Skin epidermis (tissue), 12 donors: ENCODE measurements around the gene TRMT61A.

Experiments used
- H3K27ac ChIP-seq, 21 experiments: fragments of 200-600 bp; sonication (generic) in 11 of 21; one replicate each; pipeline ENCODE4 v1.5.0; 2020; ENCODE audit warnings: mild to moderate bottlenecking in 3 of 21, inconsistent platforms in 2 of 21, moderate library complexity in 2 of 21
- H3K4me3 ChIP-seq, 7 experiments: fragments of 200-600 bp; sonication (generic) in 2 of 7; one replicate each; pipeline ENCODE4 v1.5.0; 2020; ENCODE audit warnings: inconsistent platforms in 2 of 7, mild to moderate bottlenecking in 2 of 7, moderate library complexity in 1 of 7

Gene TRMT61A

GRCh38 chr14:103556946-103557758 lies 28.2 kb downstream of the TRMT61A start:
- no peak overlapping the region for H3K4me3 ChIP-seq
- H3K27ac ChIP-seq: peak overlapping the region in 3 of 21 experiments; percentile 12 to 41 (median 20)

- H3K27ac ChIP-seq: peak overlapping the region in 4 of 21 experiments; percentile 4 to 41 (median 12)
- H3K4me3 ChIP-seq: no peak overlapping the region
These were observed 29.3 kb downstream of the TRMT61A start for GRCh38 chr14:103558071-103558882.

DNA sequence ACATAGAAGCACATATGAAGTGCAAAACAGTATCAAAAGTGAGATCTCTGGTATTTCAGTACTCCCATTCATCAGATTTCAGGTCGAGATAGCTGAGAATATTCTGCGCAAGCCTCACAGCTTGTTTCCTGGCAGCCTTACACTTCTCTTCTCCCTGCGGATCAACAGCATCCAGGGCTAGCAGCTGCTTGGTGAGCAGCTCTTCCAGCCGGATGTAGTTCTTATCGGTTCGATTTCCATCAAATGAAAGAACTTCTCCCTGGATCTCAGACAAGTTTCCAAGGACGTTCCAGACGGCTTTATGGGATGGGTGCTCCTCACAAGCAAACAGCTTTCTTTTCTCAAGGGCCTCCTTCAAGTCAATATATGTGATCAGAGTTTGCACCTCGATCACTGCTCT lies 30.8 kb downstream of the TRMT61A start:
- Histone ChIP-seq H3K4me3 (no peak overlapping the region), H3K27ac (no peak overlapping the region)

- Histone ChIP-seq H3K4me3 (peak overlapping the region in 4 of 7 experiments; percentile 78 to 99 (median 92)), H3K27ac (peak overlapping the region in 10 of 21 experiments; percentile 93 to 99 (median 98))
These were observed 31.7 kb downstream of the TRMT61A start for GRCh38 chr14:103560691-103561090.

- H3K4me3 ChIP-seq: peak overlapping the region; percentile 78 to 99 (median 97)
These were observed 32.6 kb downstream of the TRMT61A start for GRCh38 chr14:103561381-103562178.

DNA sequence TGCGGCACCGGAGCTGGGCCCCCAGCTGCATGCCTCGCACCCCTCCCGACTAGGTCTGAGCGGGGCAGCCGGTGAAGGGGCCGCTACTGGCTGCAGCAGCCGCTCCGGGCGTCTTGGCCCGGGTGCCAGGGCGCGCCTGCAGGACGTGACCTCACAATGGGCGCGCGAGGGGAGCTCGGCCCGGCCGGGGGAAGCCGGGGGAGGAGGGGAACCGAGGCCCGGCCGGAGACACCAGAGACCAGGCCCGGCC lies 33.1 kb downstream of the TRMT61A start:
- H3K27ac ChIP-seq: peak overlapping the region; percentile 92 to 99 (median 96)
- peak overlapping the region; percentile 78 to 99 (median 97) for H3K4me3 ChIP-seq

More at GRCh38 chr14:103561381-103562178, 32.6 kb downstream of the TRMT61A start:
- H3K27ac ChIP-seq: peak overlapping the region; percentile 92 to 99 (median 96)

DNA sequence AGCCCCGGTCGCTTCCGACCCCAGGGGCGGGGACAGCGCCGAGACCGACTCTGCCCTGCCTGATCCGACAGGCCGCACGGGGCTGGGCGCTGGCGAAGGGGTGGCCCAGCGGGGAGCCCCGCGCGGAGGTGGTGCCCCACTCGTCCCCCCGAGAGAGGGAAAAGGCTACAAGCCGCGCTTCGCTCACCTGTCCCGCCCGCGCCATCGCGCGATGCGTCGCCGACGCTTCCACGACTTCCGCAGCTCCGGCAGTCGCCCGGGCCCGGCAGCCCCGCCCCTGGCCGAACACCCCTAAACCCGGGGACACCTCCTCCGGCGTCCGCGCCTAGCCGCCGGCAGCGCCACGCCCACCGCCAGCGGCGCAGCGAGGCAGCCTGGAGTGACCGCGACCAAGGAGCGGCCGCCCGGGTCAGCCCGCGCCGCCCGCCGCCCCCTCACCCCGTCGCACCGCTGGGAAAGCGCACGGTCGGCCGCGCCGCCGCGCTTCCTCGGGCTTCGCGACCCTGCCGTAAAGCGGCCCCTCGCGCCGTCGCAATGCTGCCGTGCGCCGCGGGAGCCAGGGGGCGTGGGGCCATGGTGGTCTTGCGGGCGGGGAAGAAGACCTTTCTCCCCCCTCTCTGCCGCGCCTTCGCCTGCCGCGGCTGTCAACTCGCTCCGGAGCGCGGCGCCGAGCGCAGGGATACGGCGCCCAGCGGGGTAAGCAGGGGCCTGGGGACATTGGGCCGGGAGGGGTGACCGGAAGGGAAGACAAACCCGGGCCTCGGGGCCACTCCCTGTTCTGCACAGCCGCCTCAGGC lies 33.6 kb downstream of the TRMT61A start, which contains the start of the genes BAG5 and COA8:
BAG5 (minus strand) TSS at position 229 of the 797 bp plus-strand sequence. CDS start 1,493 bp downstream, outside the sequence.
COA8 (plus strand) TSS at position 532 of the 797 bp plus-strand sequence; CDS start at position 574, 42 bp downstream.
- peak within 1 kb of the TSS; percentile 92 to 99 (median 96) for H3K27ac ChIP-seq
- H3K4me3 ChIP-seq: peak within 1 kb of the TSS; percentile 78 to 99 (median 97)

DNA sequence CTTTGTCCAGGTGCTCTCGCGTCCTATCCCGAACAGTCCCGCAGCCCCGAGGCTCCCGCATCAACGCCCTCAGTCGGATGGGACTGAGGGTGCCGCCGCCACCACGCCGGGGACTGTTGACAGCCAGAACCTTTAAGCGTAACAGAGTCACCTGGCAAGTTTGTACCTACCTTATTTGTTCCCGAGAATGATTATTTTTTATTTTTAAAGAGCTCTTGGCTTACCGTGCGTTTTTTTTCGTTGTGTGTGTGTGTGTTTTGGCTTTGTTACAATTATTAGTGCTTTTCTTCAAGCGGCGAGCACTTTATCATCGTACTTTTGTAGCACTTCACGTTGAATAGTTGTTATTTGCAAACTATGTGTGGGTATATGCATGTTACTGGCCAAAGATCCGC lies 34.2 kb downstream of the TRMT61A start:
- peak overlapping the region; percentile 92 to 99 (median 96) for H3K27ac ChIP-seq

GRCh38 chr14:103563844-103564505 lies 35.0 kb downstream of the TRMT61A start:
- peak overlapping the region; percentile 78 to 99 (median 97) for H3K4me3 ChIP-seq
- H3K27ac ChIP-seq: peak overlapping the region in 8 of 21 experiments; percentile 93 to 99 (median 96)

More for the DNA sequence above, 34.2 kb downstream of the TRMT61A start:
- H3K4me3 ChIP-seq: peak overlapping the region; percentile 78 to 99 (median 97)

GRCh38 chr14:103568952-103569351 lies 40.0 kb downstream of the TRMT61A start:
- H3K4me3 ChIP-seq: no peak overlapping the region
- H3K27ac ChIP-seq: peak overlapping the region in 2 of 21 experiments; percentile 12 to 15

GRCh38 chr14:103569408-103569807 lies 40.4 kb downstream of the TRMT61A start:
- H3K27ac ChIP-seq: peak overlapping the region in 1 of 21 experiments; percentile 12
- no peak overlapping the region for H3K4me3 ChIP-seq

GRCh38 chr14:103574104-103574503 lies 45.1 kb downstream of the TRMT61A start:
- Histone ChIP-seq H3K27ac (peak overlapping the region in 1 of 21 experiments; percentile 42), H3K4me3 (no peak overlapping the region)

DNA sequence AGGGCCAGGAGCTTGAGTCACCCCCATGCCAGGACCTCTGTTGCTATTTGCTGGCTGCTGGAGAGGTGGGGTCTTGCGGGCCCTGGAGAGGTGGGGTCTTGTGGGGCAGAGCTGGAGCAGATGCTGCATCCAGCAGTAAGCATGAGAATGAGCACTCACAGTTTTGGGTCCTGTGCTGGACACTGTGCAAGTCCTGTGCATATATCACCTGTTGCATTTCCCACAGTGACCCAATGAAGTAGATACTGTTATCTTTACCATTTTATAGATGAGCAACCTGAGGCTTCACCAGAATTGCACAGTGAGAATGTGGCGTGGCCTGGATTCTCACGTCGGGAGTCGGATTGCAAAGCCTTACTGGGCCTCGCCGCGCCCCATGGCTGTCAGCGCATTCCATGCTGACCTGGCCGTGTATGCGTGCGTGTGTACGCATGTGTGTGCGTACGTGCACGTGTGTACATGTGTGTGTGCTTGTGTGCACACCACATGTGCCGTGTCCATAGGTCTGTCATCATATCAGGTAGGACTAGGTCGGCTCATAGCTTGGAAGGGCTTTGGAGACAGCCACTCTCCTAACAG lies 45.8 kb downstream of the TRMT61A start:
- Histone ChIP-seq H3K27ac (peak overlapping the region in 2 of 21 experiments; percentile 0 to 70), H3K4me3 (no peak overlapping the region)

DNA sequence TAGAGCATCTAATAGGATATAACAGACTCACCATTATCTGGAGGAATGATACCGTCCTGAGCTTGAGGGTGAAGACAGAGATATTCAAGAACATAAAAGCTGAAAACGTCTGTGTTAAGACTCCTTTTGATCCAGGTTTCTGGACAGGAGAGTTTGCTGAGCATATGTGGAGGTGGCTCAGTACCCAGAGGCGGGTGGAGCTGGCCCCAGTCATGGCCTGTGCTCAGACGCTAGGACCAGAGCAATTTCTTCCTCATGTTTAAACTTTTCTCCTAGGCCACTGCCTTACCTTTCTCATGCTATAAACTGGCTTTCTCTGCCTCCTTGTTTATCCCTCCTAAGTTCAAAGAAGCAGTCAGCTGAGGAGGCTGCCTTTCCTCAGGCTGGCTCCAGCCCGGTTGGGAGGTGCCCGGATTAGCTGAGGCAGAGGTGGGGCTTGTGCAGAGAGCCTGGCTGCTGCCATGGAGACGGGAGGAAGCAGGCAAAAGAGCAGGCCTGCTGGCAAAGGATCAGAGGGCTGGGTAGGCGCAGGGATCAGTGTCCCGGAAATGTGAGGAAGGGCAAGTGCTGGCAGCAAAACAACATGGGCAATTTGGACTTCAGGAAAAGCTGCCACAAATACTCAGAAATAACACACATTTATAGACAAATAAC lies 47.5 kb downstream of the TRMT61A start:
- H3K4me3 ChIP-seq: no peak overlapping the region
- peak overlapping the region in 18 of 21 experiments; percentile 4 to 84 (median 58) for H3K27ac ChIP-seq

- Histone ChIP-seq H3K27ac (no peak overlapping the region), H3K4me3 (no peak overlapping the region)
These were observed 49.5 kb downstream of the TRMT61A start for GRCh38 chr14:103578401-103579075.

GRCh38 chr14:103581206-103581605 lies 52.2 kb downstream of the TRMT61A start:
- Histone ChIP-seq H3K4me3 (no peak overlapping the region), H3K27ac (peak overlapping the region in 1 of 21 experiments; percentile 71)
